ENCODE measurements around the gene ARFRP1.
A peak's percentile ranks its signal among the peaks of the same experiment; 100 is the strongest.

The ARFRP1 gene

GRCh38 chr20:63701329-63702035 lies 6.3 kb downstream of the ARFRP1 start:
- DNase-seq: peak; percentile 53

- no peak for DNase-seq
Measured at GRCh38 chr20:63701051-63701328, 6.8 kb downstream of the ARFRP1 start.

- no peak for DNase-seq
Measured at GRCh38 chr20:63700199-63701050, 7.4 kb downstream of the ARFRP1 start.

GRCh38 chr20:63699466-63700198 lies 8.1 kb downstream of the ARFRP1 start:
- no peak for DNase-seq

GRCh38 chr20:63698739-63699465 lies 8.9 kb downstream of the ARFRP1 start:
- DNase-seq: peak; percentile 78

GRCh38 chr20:63697868-63698545 lies 9.8 kb downstream of the ARFRP1 start:
- DNase-seq: no peak

GRCh38 chr20:63697357-63697867 lies 10.4 kb downstream of the ARFRP1 start:
- DNase-seq: no peak

- no peak for DNase-seq
Measured at GRCh38 chr20:63696628-63697356, 11.0 kb downstream of the ARFRP1 start, which contains the start of gene TNFRSF6B. TNFRSF6B (plus strand) TSS chr20:63696652; CDS start chr20:63696768, 116 bp downstream.

GRCh38 chr20:63696306-63696627 lies 11.5 kb downstream of the ARFRP1 start:
- no peak for DNase-seq

- no peak for DNase-seq
Measured at GRCh38 chr20:63695424-63696305, 12.1 kb downstream of the ARFRP1 start.

GRCh38 chr20:63694584-63695423 lies 13.0 kb downstream of the ARFRP1 start:
- DNase-seq: no peak

- no peak for DNase-seq
Measured at GRCh38 chr20:63693733-63694583, 13.8 kb downstream of the ARFRP1 start.

- DNase-seq: no peak
Measured at GRCh38 chr20:63693083-63693732, 14.6 kb downstream of the ARFRP1 start.

- DNase-seq: no peak
Measured at GRCh38 chr20:63692436-63693082, 15.2 kb downstream of the ARFRP1 start.

- DNase-seq: no peak
Measured at GRCh38 chr20:63691711-63692435, 15.9 kb downstream of the ARFRP1 start.

GRCh38 chr20:63690898-63691710 lies 16.7 kb downstream of the ARFRP1 start:
- DNase-seq: no peak

Measured in activated CD8-positive, alpha-beta memory T cell treated with anti-CD3 and anti-CD28 coated beads, Interleukin-2, amount 50 U/mL, for 48 hours (primary cell).